Stimulated activated CD4-positive, alpha-beta T cell treated with anti-CD3 and anti-CD28 coated beads, Interleukin-15, amount 100 ng/mL, for 24 hours (primary cell): ENCODE data around the gene SLC24A3.

Experiments used
- DNase-seq: peaks from one replicate; pipeline ENCODE4 v3.0.0-alpha.2; 2020

SLC24A3 gene

DNA sequence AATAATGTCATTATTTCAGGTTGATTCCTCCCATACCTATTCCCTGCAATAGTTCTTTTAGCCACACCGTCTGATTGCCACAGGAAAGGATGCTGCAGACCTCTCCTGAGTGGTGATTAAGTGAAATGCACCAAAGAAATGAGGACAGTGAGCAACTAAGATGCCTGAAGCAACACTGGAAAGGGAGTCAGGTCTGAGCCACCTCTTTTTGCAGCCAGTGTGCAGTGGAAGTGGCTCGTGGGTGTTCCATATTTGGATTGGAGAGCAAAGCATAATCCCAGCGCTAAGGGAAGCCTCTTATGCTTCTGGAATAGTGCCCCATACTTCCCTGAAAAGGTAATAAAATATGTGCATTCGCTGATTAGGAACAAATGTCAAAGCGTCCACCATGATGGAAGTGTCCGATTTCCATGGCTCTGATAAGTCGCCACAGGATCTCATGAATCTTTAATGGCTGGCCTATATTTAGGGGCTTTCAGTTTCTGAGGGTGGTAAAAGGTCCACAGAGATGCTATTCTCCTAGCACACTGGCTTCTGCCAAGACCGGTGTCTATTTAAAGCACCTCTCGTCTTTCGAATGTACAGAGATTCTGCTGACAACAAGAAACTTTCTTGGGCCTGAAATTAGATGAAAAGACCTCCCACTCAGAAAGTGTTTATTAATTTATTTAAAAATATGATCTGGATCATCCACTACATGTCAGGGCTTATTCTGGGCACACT lies 253.9 kb downstream of the SLC24A3 start:
- no peak for DNase-seq

DNA sequence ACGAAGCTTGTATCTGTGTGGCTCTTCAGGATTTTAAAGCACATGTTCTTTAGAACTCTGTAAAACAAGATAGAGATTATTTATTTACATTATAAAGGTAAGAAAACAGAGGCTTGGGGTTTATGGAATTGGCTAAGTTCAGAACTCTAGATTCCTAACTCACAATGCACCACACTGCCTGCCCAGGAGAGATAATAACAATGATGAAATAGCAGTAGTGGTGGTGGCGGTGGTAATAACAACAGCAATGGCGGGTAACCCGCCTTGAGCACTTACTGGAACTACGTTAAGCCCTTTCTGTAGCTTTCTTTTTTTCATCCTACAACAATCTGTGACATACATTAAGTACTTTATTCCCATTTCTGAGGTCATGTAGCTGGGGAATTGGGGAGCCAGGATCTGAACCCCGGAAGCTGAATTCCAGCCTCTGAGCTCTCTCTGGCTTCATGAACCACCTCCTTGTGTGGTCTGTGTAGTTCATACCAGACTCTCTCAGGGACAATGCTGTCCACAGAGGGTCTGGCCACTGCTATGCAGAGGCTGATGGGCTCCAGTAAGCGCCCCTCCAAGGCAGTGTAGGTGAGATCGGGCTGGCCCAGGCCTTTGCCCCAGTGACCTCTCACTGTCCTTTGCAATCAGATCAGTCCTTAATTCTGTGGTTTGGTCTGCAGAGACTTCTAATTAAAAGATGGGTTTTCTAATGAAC lies 260.9 kb downstream of the SLC24A3 start:
- DNase-seq, result no peak

DNA sequence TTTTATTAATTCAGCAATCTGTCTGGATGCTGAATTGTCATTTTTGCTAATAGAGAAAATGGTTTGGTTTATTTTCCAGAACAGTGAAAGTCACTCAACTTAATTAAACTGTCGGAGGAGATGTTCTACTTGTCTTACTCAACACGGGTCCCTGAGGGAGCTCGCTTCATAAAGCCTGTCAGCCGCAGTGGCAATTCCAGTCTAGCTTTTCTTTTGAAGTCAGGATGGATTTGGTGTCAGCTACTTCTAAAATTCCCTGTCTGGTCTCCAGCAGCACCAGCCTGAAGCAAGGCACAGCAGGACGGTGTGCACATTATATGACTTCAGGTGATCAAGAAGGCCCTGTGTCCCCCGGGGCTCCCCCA lies 261.5 kb downstream of the SLC24A3 start:
- DNase-seq, result no peak

DNA sequence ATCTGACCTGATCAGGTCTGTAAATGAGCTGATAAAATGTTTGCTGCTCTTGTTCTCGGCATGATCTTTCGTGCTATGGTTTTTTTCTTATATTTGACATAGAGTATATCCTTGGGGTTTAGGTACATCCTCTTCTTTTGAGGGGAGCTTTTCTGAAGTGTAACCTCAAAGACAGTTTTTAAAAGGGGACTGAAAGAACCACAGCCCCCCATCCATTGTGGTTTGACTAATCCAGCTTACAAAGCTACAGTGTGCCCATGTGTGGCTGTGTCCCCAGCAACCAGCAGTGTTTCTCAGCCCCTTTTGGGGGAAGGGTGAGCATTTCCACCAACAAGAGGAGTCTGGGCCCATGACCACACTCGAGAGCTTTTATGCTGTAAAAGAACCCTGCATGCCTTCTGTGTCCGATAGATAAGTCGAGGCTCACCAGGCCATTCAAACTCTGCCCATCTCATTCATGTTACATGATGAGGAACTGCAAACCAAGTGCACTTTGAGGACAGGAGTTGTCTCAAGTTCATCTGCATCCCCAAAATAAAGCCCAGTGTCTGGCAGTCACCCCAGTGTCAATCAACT lies 266.0 kb downstream of the SLC24A3 start:
- DNase-seq, result no peak

DNA sequence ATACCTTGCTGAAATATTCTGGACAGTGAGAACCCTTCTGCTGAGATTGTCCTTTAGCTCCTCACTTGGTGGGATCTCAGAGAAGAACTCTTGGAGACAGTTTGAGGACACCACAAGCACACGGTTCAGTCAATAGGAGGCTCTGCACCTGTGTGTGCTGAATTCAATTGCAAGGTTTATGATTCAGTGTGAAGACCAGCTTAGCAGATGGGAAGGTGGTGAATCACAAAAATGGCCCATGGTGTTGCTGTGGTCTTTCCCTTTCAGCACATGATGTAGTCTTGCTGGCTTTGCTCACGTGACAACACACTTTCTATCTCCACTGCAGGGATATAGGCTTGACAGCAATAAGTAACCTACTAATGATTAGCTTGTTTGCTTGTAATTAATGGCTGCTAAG lies 270.3 kb downstream of the SLC24A3 start:
- DNase-seq, result no peak

DNA sequence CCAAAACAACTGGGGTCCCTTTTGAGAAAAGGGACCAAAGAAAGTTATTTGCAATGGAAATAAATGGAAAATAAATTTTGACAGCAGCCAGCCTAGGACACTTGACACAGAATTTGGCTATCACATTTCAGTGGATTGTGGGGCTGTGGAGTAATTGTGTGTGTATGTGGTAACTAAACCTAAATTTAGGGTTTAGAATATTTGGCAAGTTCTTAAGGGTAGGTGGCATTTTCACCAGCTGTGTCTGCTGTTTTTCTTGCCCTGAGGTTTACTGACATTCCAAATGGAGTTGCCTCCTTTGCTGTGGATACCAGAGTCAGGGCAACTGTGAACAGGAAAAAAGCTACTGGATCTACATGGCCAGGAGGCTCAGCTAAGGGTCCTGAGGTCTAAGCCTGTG lies 270.9 kb downstream of the SLC24A3 start:
- no peak for DNase-seq

DNA sequence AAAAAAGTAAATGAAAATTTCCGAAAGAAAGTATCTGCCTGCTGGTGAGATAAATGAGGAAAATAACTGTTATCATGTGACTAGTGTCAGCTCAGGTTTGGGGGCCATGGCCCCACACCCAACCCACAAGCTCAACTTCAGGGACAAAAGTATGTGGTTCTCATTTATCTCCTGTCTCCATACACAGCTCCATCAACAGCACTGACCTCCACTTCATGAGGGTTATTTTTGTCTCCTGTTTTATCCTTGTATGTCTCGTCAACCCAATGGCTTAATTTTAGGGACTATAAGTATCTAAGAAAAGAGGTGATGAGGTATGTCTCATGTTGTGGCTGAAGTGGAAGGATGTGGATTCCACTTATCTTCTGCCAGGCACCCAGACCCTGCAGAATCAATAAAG lies 274.0 kb downstream of the SLC24A3 start:
- no peak for DNase-seq

DNA sequence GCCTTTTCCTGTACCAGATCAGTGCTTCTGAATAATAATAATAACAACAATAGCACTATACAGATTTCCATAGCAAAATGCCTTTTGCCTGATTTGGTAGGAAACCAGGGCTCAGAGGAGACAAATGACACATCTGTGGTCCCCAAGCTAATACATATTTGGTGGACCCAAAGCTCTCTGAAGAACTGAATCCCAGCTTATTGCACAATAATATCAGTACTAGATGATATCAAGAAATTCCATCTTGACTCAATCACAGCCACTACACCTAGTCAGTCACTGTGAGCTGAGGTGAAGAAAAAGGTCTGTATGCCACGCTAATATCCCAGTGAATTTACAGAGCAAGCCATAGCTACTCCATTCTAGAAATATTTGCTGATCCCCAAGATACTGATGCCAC lies 275.0 kb downstream of the SLC24A3 start:
- no peak for DNase-seq

DNA sequence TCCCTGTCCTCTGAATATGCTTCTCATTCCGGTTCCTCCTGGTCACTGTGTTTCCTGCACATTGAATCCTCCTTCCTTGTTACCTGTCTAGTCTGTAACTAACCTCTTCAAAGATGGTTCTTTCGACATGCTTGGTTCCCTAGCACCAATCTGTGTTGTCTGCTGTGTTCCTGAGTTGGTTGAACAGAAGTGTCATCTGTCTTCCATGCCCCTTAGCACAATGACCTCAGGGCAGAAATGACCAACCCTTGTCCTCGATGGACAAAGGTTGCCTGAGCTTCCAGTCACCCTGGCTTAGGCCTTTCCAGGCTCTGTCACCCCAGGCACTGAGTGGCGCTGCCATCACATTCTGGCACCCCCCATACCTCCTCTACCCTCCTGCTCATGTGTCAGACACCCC lies 278.8 kb downstream of the SLC24A3 start:
- no peak for DNase-seq

DNA sequence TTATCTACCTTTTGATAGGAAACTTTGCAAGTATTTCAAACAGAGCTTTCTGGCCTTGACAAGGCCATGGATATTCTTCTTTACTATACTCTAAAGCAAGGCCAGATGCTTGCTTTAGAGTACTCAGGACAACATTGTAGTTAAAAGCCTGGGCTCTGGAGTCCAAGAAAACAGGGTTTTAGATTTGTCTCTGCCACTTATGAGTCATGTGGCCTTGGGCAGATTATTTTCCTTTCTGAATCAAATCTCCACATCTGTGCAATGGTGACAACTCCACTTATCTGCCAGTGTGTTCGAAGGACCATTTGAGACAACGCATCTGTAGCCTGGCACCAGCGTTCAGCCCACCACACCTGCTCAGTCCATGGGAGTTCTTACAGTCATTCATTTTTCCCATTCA lies 279.7 kb downstream of the SLC24A3 start:
- DNase-seq, result no peak

DNA sequence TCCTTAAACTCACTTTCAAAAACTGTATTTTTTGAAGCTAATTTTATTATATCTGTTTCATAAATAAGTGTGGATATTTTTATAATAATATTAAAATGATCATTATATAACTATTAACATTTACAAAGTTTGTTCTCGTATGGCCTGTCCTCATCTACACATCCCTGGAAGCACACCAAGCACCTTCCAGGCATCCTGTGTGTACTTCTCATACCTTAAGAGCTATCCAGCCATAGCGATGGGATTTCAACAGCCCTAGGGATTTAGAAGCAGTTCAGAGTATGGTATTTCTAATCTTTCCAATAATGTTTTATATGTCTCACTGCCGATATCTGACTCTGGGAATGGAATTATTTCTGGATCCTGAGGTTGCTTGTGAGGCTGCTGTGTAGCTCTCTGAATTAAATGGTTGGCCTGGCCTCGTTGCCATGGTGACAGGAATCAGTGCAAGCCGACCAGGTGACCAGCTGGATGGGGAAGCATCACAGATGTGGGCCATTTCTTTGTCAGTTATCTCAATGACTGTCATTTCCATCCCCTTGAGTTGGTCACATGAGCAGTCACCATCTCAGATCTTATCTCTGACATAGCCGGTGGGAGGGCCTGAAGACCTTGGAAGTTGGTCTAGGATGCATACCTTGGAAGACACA lies 280.4 kb downstream of the SLC24A3 start:
- DNase-seq, result no peak

DNA sequence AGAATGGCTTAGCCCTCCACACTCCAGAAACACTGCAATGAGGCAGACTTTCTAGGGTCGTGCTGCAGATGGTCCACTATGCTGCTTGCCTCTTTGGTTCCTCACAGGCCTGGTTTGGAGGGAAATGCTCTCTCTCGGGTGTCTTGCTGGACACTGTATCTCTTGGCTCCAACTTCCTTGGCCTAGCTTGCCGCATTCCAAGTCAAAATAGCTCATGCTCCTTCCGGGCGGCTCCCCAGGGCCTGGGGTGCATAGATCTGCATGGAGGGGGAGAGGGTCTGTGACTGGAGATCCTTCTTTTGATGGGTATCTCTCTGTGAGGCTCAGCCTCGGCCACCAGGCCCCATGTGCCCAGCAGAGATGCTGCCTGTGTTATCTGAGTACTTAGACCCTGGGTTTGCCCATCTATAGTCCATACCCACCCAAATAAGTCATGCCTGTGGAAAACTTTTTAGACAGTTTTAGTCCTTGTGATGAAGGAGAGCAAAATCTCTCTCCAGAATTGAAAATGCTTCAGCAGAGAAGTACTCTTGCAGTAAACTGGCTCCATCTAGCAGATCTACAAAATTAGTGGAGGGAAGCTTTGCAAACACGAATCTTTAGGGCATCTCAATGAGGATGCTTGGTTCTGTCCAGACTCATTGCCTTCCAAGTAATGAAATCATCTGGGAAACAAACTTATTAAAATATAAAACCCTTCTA lies 281.5 kb downstream of the SLC24A3 start:
- DNase-seq, result no peak

DNA sequence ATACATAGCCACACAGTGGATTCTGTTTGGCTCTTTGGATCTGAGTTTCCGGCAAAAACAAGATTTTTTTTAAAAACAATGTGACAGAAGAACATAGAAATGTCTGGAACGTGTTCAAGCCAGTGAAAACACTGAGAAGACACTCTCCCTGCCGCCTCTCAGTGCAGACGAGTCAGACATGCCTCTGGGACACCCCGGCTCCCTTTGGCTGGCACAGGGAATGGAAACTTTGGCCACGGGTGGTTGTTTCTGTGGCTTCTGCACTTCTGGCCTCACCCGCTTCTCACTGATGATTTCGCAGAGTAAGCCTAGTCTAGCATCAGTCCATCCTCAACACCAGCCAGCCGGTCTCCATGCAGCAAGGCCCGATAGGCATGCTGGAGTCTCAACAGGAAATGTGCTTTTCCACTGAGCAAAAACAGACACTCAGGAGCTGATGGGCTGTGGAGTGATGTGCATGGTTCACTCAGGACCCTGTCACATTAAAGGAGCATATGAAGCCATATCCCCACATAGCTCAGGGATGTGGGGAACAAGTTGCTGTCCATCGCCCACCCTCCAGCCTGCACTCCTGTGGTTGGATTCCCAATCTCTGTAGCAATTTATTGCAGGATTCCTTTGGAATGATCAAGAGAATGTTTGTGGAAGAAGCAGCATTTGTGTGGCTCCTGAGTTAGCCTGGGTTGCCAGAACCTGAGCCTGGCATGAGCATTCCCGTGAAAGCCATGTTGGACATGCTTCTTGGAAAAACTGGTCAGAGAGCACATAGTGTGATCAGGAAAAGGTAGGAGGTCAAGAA lies 283.7 kb downstream of the SLC24A3 start:
- no peak for DNase-seq

DNA sequence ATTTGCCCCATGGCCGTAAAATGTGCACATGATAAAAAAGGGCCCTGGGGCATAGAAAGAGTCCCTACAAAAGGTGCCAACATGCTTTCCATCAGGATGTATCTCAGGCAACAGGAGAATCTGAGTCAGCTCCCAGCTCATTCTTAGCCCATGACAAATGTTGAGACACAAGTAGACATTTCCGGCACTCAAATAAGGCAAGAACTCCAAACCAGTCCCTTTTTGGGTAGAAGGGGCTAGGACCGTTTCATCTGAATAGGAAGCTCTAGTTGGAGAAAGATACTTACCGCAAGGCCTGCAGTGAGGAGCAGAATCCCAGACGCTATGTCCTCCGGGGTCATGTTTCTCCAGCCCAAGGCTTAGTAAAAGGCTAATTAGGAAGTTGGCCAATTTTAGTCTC lies 284.6 kb downstream of the SLC24A3 start:
- no peak for DNase-seq

DNA sequence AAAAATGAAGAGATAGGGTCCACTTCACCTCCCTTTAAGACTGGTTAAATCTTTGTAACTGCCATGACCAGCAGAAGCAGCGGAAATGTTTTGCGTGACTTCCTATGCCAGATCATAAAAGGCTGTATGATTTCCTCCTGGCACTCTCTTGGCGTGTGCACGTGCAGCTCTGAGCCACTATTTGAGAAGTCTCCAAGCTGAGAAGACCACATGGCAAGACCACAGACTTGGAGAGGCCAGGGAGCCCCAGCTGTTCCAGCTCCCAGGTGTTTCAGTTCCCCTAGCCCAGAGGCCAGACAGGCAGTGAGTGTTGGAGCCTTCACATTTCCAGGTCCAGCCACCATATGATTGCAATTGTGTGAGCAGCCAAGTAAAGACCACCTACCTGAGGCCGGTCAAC lies 286.3 kb downstream of the SLC24A3 start:
- DNase-seq, result no peak

DNA sequence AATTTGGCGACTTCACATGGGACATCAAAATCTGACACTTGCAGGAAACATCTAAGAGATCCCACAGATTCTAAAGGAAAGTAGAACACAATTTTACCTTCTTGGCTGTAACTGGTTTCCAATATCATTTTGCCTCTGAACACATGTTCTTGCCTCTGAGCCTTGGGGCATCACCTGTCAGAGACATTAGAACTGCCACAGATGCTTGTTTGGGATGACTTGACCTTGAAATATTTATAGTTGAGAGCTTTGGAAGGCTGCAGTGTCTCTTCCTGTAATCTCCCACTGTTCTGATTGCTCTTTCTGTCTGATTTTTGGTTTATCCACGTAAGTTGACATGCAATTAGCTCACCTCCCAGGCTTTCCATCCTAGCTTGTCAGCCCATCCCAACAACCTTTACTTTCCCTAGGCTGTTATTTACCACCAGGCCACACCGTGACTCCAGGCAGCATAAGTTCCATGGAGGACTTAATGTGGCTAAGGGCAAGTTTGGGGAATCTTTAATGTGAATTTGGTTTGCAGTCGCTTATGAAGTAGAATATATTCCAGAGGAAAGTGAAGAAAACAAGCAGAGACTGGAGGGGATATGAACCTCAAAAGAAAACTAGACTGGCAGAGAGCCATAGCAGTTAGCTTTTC lies 289.2 kb downstream of the SLC24A3 start:
- no peak for DNase-seq

DNA sequence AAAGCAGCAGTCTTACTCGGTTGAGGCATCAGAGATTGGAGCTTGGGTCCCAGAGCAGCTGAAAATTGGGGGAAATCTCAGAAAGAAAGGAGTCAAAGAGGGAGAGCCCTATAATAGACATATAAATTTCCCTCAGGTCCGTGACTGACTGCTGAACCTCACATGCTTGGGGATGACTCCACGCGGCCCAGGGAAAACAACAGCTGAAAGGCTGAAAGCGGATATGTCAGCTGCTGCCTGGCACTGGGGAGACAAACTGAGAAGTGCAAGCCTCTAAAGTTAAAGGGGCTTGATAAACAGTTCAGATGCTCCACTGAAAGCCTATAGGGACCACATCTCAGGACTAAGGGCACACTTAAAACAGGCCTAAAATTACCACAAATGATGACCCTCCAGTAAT lies 289.7 kb downstream of the SLC24A3 start:
- DNase-seq, result no peak

DNA sequence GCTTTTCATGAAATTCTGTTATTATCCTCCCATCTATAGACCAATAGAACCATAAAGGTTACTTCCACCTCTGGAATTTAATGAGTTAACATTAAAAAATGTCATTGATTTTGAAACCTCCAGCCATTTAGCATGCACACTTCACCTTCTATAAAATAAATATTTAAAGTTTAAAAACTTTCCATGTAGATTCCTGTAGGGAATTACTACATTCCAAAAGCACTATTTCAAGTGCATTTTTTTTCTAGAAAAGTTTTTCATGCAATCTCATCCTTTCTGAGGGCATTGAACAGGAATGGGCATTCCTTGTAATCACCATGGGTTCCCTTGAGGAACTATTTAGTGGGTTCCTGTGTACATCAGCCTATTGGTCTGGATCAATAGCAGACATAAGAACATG lies 291.8 kb downstream of the SLC24A3 start:
- DNase-seq, result no peak

DNA sequence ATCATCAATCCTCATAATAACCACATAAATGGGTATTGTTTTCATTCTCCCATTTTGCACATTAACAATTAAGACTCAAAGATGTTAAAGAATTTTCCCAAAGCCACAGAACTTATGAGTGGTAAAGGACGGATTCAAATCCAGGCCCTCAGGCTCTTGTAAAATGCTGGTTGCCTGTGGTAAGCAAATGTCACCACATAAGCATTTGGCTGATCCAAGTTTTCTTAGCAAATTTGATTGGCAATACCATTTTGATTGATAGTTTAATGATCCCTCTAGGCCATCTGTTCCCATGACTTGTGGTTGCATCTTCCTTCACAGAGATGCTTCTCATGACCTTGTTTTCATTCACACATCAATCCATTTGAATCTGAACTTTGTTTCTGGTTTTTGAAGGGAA lies 293.6 kb downstream of the SLC24A3 start:
- no peak for DNase-seq

DNA sequence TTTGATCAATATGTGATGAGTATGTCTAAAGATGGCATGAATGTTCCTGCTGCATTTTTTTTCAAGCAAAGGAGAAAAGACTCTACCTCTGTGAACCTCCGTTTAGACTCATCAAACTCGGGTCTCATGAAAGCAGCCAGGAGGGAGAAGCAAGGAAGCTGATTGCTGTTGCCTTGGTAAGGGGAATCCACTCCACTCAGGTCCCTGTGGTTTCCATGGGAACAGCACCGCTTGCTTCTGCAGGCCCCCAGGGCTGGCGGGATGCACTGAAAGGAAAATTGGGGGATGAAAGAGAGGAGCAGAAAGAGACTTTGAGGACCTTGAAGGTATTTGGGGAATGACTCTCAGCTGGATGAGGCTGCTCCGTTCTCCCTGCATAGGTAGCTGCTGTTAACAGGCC lies 296.0 kb downstream of the SLC24A3 start:
- no peak for DNase-seq

DNA sequence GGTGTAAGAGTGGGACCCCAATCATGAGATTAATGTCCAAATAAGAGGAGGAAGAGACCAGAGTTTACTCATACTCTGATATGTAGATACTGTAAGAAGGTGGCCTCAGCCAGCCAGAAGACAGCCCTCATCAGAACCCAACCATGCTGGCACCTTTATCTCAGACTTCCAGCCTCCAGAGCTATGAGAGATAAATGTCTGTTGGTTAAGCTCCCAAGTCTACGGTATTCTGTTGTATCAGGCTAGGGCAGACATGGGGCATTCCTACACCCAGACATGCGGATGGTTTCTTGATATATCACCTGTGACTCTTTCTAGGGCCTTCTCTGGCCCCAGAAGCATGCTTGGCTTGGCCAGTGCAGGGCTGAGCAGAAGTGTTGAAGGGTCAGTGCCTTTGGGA lies 298.2 kb downstream of the SLC24A3 start:
- no peak for DNase-seq

DNA sequence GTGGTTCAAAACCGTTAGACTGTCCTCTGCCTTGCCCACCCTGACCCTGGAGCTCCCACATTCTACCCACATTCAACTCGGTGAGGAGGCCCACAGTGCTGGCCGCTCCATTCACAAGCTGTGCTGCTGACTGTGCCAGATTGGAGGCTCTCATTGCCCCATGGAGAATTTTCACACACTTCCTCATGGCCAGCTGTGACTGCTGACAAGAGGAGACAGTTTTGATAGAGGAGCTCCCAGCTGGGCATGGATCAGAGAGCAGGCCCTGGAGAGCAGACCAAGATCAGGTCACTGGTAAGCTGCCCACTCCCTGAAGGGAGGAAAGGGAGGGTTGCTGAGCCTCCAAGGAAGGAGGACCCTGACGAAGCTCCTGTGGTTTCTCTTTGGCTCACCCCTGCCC lies 299.5 kb downstream of the SLC24A3 start:
- no peak for DNase-seq
